H1 (cell line): ENCODE results near the gene PASK. TPM values are rescaled to one million over a fixed set of nuclear protein-coding genes. Genes with fewer than 3 reads are reported as not detected.

Experiments used
- CTCF ChIA-PET: fragments of 300-600 bp; sonication (Branson Sonifier 250); formaldehyde crosslinking; loops from one replicate; lab custom pipeline; 2021; ENCODE audit not compliant: partially characterized antibody; lab: Charles Lee
- POLR2A ChIA-PET: fragments of 300-600 bp; sonication (Branson Sonifier 250); formaldehyde crosslinking; loops from one replicate; lab custom pipeline; 2021; ENCODE audit warnings: inconsistent platforms; ENCODE audit not compliant: partially characterized antibody; lab: Charles Lee
- DNase-seq, 2 experiments: peaks; one replicate each; pipeline versions ENCODE4 v3.0.0 to v3.0.0-alpha.2; 2010 to 2022; ENCODE audit warnings: low spot score in 2 of 2, low read depth in 1 of 2, mixed read lengths in 1 of 2
- FAIRE-seq: peaks from 2 replicates; lab custom pipeline; 2011; peaks lifted over from hg19 to GRCh38; lab: Jason Lieb, UNC
- H2AFZ ChIP-seq: 2 replicates; pipeline ENCODE4 v1.8.1; 2012; ENCODE audit warnings: low read length, inconsistent platforms
- H2AK5ac ChIP-seq: 2 replicates; pipeline ENCODE4 v1.6.1; 2013; ENCODE audit warnings: low read depth, low read length
- H2BK120ac ChIP-seq: replicated peaks from 2 replicates; pipeline ENCODE3; 2013; ENCODE audit warnings: low read depth, low read length, inconsistent platforms
- H2BK12ac ChIP-seq: 2 replicates; pipeline ENCODE4 v1.6.1; 2013; ENCODE audit warnings: low read depth, low read length
- H2BK15ac ChIP-seq: 2 replicates; pipeline ENCODE4 v1.6.1; 2013; ENCODE audit warnings: low read length
- H2BK20ac ChIP-seq: 2 replicates; pipeline ENCODE4 v1.6.1; 2013; ENCODE audit warnings: low read length
- H2BK5ac ChIP-seq: 2 replicates; pipeline ENCODE4 v1.6.1; 2013; ENCODE audit warnings: low read depth, low read length
- H3K14ac ChIP-seq: 2 replicates; pipeline ENCODE4 v1.6.1; 2013; ENCODE audit warnings: inconsistent platforms; ENCODE audit not compliant: insufficient read length
- H3K18ac ChIP-seq: 2 replicates; pipeline ENCODE4 v1.6.1; 2013; ENCODE audit warnings: low read length; ENCODE audit errors: extremely low read depth
- H3K23ac ChIP-seq: 2 replicates; pipeline ENCODE4 v1.6.1; 2013; ENCODE audit warnings: inconsistent platforms; ENCODE audit not compliant: insufficient read length
- H3K23me2 ChIP-seq: 2 replicates; pipeline ENCODE4 v1.6.1; 2013; ENCODE audit warnings: low read depth, low read length
- H3K27ac ChIP-seq: 2 replicates; pipeline ENCODE4 v1.6.1; 2011; ENCODE audit warnings: low read depth, low read length, inconsistent platforms
- H3K27me3 ChIP-seq, 4 experiments: replicated peaks in 1 of 4; 1 replicate in 1 of 4; 2 replicates in 3 of 4; pipeline versions ENCODE4 v1.6.1 to v1.8.1; 2011 to 2013; ENCODE audit warnings: low read length in 3 of 4, mild to moderate bottlenecking in 3 of 4, inconsistent platforms in 2 of 4, mixed read lengths in 2 of 4, moderate library complexity in 1 of 4; ENCODE audit not compliant: control insufficient read depth in 3 of 4, insufficient read depth in 3 of 4; ENCODE audit errors: extremely low read depth in 1 of 4
- H3K36me3 ChIP-seq, 4 experiments: 2 replicates each; pipeline versions ENCODE4 v1.6.1 to v1.8.1; 2011 to 2013; ENCODE audit warnings: mild to moderate bottlenecking in 4 of 4, low read length in 3 of 4, moderate library complexity in 2 of 4, control low read depth in 1 of 4, inconsistent platforms in 1 of 4; ENCODE audit not compliant: insufficient read depth in 4 of 4, control insufficient read depth in 2 of 4
- H3K4ac ChIP-seq: replicated peaks from 2 replicates; pipeline ENCODE3; 2013; ENCODE audit warnings: low read length, low read depth, mixed read lengths, inconsistent platforms; ENCODE audit not compliant: insufficient read length
- H3K4me1 ChIP-seq, 4 experiments: replicated peaks in 1 of 4; 1 replicate in 1 of 4; 2 replicates in 3 of 4; pipeline versions ENCODE4 v1.6.1 to v1.8.1; 2011 to 2013; ENCODE audit warnings: low read length in 3 of 4, inconsistent platforms in 2 of 4, mixed read lengths in 1 of 4; ENCODE audit not compliant: insufficient read depth in 4 of 4, control insufficient read depth in 3 of 4
- H3K4me2 ChIP-seq, 2 experiments: 2 replicates each; pipeline versions ENCODE4 v1.6.1 to v1.8.1; 2011 to 2013; ENCODE audit warnings: low read depth in 2 of 2, low read length in 2 of 2, control low read depth in 1 of 2, inconsistent platforms in 1 of 2, mild to moderate bottlenecking in 1 of 2; ENCODE audit not compliant: insufficient read depth in 1 of 2
- H3K4me3 ChIP-seq, 4 experiments: fragments of 200-600, 300-600 bp in 1 of 4; sonication (generic), shearing (Covaris generic), sonication (Bioruptor Twin) in 1 of 4; 2 replicates each; pipeline versions ENCODE4 v1.5.1 to v1.8.1; 2011 to 2016; ENCODE audit warnings: low read length in 4 of 4, low read depth in 3 of 4, control low read depth in 2 of 4, inconsistent platforms in 2 of 4, mild to moderate bottlenecking in 2 of 4, mixed read lengths in 1 of 4, moderate library complexity in 1 of 4; ENCODE audit not compliant: insufficient read depth in 2 of 4; ENCODE audit errors: extremely low read depth in 1 of 4
- H3K56ac ChIP-seq: replicated peaks from 2 replicates; pipeline ENCODE3; 2013; ENCODE audit warnings: low read depth, mild to moderate bottlenecking, mixed read lengths, low read length, inconsistent platforms; ENCODE audit not compliant: insufficient read length
- H3K79me1 ChIP-seq: 2 replicates; pipeline ENCODE4 v1.6.1; 2013; ENCODE audit warnings: low read depth, low read length, control low read depth
- H3K79me2 ChIP-seq, 2 experiments: 2 replicates each; pipeline versions ENCODE4 v1.6.1 to v1.8.1; 2012 to 2013; ENCODE audit warnings: low read length in 2 of 2, mild to moderate bottlenecking in 2 of 2, inconsistent platforms in 1 of 2; ENCODE audit not compliant: insufficient read depth in 2 of 2, control insufficient read depth in 1 of 2
- H3K9ac ChIP-seq, 4 experiments: replicated peaks in 1 of 4; 1 replicate in 1 of 4; 2 replicates in 3 of 4; pipeline versions ENCODE4 v1.6.1 to v1.8.1; 2011 to 2013; ENCODE audit warnings: low read depth in 3 of 4, low read length in 3 of 4, control low read depth in 2 of 4, mild to moderate bottlenecking in 2 of 4, moderate library complexity in 2 of 4, inconsistent platforms in 1 of 4; ENCODE audit errors: extremely low read depth in 1 of 4
- H3K9me3 ChIP-seq, 2 experiments: 2 replicates each; pipeline versions ENCODE4 v1.6.1 to v1.8.1; 2012 to 2013; ENCODE audit warnings: mild to moderate bottlenecking in 2 of 2, moderate library complexity in 2 of 2, control low read depth in 1 of 2, inconsistent platforms in 1 of 2, low read depth in 1 of 2, low read length in 1 of 2, mixed read lengths in 1 of 2; ENCODE audit not compliant: insufficient read depth in 2 of 2
- H4K20me1 ChIP-seq, 2 experiments: replicated peaks in 1 of 2; 2 replicates each; pipeline versions ENCODE3 to v1.8.1; 2011 to 2013; ENCODE audit warnings: inconsistent platforms in 2 of 2, low read length in 2 of 2, mild to moderate bottlenecking in 1 of 2; ENCODE audit not compliant: insufficient read depth in 2 of 2, control insufficient read depth in 1 of 2
- H4K5ac ChIP-seq: 2 replicates; pipeline ENCODE4 v1.6.1; 2013; ENCODE audit warnings: low read length, low read depth, mixed read lengths, inconsistent platforms; ENCODE audit not compliant: insufficient read length
- H4K8ac ChIP-seq: 2 replicates; pipeline ENCODE4 v1.8.0; 2013; ENCODE audit warnings: mild to moderate bottlenecking, moderate library complexity, low read length, inconsistent platforms; ENCODE audit not compliant: insufficient read depth; ENCODE audit errors: extremely low read depth
- H4K91ac ChIP-seq: replicated peaks from 2 replicates; pipeline ENCODE3; 2013; ENCODE audit warnings: low read length, mixed read lengths, inconsistent platforms; ENCODE audit not compliant: insufficient read length
- WGBS, 2 experiments: shearing (Covaris generic) in 1 of 2; methylation state at CpG; one replicate each; pipeline versions ENCODE4 v1.1.6 to v1.1.7; 2013 to 2015; ENCODE audit warnings: low lambda C conversion rate in 2 of 2, mixed read lengths in 2 of 2, inconsistent platforms in 1 of 2, low coverage in 1 of 2, missing lambda C conversion rate in 1 of 2; ENCODE audit not compliant: insufficient replicate concordance in 2 of 2, insufficient coverage in 1 of 2, insufficient read length in 1 of 2; ENCODE audit errors: extremely low coverage in 1 of 2, missing lambda C conversion rate in 1 of 2; 5-methylcytosine and 5-hydroxymethylcytosine counted together
- polyA plus RNA-seq, 7 experiments: library from polyadenylated mRNA; depleted of rRNA in 3 of 7; stranded (reverse) in 5 of 7; unstranded in 2 of 7; fragments of >200 nt in 5 of 7; fragments of 200-250 nt in 2 of 7; gene quantifications; 1 replicate in 5 of 7; 2 replicates in 1 of 7; 4 replicates in 1 of 7; pipeline versions ENCODE4 v1.2.1 to v1.2.3, GENCODE V29; 2011 to 2013; ENCODE audit warnings: missing spikeins in 2 of 7, mixed read lengths in 2 of 7
- total RNA-seq: library from RNA; stranded (reverse); fragmentation: NEBNext Ultra II Directional; extraction: Animal tissue kit (Norgen Biotek cat#: 25700); gene quantifications from 2 replicates; pipeline ENCODE4 v1.2.1, GENCODE V29; 2021

PASK gene
- total and polyA plus RNA-seq, 2 of the 8 experiments (the other 6 are each of a cell fraction or from before 2014, with no cell fraction given), result 20.5 to 66.1 TPM

- H3K9me3 ChIP-seq, result no peaks in the 10 kb centered on the region
- H3K23me2 ChIP-seq, result no peaks in the 10 kb centered on the region
- no peak overlapping the region for H2BK20ac ChIP-seq
- FAIRE-seq (no peak), DNase-seq (no peak)
- no peak overlapping the region for H3K4ac ChIP-seq
- H3K79me2 ChIP-seq, result no peaks in the 10 kb centered on the region
- H2AFZ ChIP-seq, result no peak overlapping the region
- H4K91ac ChIP-seq, result no peak overlapping the region
- H4K8ac ChIP-seq, result no peak overlapping the region
- no peak overlapping the region for H3K14ac ChIP-seq
- no peak overlapping the region for H3K27ac ChIP-seq
- H2BK12ac ChIP-seq, result no peak overlapping the region
- H3K36me3 ChIP-seq, result peaks cover 6 to 18% (median 15%) of the 10 kb centered on the region in 4 experiments; a peak in 6 of 8 replicates
- no peak overlapping the region for H2BK120ac ChIP-seq
- no peak overlapping the region for H3K4me2 ChIP-seq
- H3K4me3 ChIP-seq, result no peak overlapping the region
- H3K23ac ChIP-seq, result no peak overlapping the region
- no peak overlapping the region for H2AK5ac ChIP-seq
- H3K79me1 ChIP-seq, result no peaks in the 10 kb centered on the region; the same call in 1 of the 2 replicates
- no peak overlapping the region for H3K9ac ChIP-seq
- CTCF ChIA-PET, result no interaction called here
- 97% methylated on average over 7 of the region's 8 CpGs; no CpG with 5 or more reads in 1 of the 2 experiments for WGBS, 2 experiments
- H2BK5ac ChIP-seq, result no peak overlapping the region
- no peaks in the 10 kb centered on the region for H3K27me3 ChIP-seq
- H3K18ac ChIP-seq, result no peak overlapping the region
- no peak overlapping the region for H2BK15ac ChIP-seq
- no peak overlapping the region for H3K56ac ChIP-seq
- peaks cover 0 to 2% of the 10 kb centered on the region in 2 experiments for H4K20me1 ChIP-seq
- H3K4me1 ChIP-seq, result no peaks in the 10 kb centered on the region
- no peak overlapping the region for H4K5ac ChIP-seq
- POLR2A ChIA-PET, result no interaction called here
These were observed 21.0 kb downstream of the PASK start for GRCh38 chr2:241128266-241128665.
